SKM-1 treated with dmso at 0.1 percent for 144 hours (cell line): ENCODE data around the gene PTPN12.
"Not testable (repeated sequence)": the region's sequence is repeated elsewhere in the genome, so short reads cannot be mapped to it uniquely, and the experiment has no call there.

Experiments used
- DNase-seq: peaks from one replicate; lab custom pipeline; 2025; ENCODE audit not compliant: unreplicated experiment; lab: John Stamatoyannopoulos, UW

PTPN12 gene

DNA sequence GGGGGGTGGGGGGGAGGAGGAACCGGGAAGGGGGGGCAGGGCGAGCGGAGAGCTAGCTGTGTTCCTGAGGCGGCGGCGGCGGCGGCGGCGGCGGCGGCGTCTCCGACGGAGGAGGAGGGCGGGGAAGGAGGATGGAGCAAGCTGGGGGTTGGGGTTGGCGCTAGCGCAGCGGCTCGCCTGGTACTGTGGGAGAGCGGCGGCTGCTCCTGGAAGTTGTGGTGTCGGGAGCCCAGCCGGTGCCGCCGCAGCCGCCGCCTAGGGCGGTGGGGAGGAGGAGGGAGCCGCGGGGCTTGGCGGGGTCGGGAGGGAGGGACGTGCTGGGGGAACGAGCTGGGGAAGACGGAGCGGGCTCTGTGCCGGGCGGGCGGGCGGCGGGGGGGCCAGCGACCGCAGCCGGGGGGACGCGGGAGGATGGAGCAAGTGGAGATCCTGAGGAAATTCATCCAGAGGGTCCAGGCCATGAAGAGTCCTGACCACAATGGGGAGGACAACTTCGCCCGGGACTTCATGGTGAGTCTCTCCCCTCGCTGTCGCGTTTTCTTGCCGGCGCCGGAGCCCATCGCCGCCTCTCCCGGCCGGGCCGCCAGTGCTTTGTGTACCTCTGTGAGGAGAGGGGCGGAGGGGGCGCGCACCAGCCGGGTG lies at the start of gene PTPN12:
Gene PTPN12, plus strand, starts transcription at position 160 of the 642 bp plus-strand sequence. Its CDS starts 252 bp downstream, at position 412.
- peak; percentile 82 for DNase-seq

DNA sequence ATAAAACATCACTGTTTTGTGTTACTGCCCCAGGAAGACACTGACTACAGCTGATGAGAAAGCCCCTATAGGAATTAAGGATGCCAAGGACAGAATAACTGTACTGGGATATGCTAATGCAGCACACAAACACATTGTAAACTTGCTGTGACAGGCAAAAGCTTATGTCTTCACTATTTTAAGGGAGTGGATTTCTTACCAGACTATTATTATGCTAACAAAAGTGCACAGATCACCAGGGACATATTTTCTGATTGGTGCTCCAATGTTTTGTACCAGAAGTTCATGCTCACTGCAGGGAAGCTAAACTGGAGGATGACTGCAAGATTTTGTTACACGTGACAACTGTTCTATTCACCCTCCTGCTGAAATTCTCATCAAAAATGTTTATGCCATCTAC lies 48.1 kb upstream of the PTPN12 start:
- no peak for DNase-seq

DNA sequence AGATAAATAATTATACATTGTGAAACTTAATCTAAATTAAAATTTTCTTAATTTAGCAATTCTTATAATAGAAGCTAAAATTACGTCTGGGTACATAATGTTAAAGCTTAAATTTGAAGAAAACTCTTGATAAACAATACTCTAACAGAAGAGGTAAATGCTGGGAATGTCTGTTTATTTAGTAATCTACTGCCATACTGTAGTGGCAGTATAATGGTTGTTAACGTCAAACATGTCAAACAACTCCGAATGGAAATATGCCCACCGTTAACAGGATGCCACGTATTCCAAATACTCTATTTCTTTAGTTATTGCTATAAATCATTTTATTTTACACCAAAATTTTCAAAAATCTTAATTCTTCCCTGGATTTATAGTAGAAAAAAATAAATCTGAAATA lies 40.0 kb upstream of the PTPN12 start:
- DNase-seq = no peak

DNA sequence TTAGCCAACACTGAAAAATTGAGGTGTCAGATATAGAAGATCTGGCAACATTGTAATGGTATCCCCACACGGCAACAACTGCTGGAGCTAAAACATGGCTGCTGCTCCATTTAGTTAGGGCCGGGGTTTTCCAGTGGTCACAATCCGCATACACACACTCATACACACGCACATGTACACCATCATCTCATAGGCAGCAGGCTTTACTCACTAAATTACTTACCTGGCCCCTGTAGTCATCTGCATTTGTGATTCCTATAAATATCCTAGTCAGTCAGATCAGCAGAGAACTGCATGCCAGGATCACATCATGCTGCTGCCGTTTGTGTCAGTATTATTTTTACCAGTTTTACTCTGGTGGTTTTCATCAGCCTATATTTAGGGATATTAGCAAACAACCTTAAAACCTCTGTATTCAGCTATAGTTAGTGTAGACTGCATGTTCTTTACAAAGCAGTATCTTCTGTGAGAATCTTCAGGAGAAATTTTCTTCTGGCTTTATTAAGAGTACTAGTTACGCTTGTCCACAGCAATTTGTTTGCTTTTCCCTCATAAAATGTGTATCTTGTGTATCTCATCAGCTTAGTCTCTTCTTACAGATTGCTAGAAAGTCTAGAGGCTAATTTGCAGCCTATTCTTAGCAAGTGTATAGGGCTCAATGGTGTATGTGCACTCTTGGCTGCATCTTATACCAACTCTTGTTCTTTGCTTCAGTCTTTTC lies 38.3 kb upstream of the PTPN12 start:
- DNase-seq = no peak

DNA sequence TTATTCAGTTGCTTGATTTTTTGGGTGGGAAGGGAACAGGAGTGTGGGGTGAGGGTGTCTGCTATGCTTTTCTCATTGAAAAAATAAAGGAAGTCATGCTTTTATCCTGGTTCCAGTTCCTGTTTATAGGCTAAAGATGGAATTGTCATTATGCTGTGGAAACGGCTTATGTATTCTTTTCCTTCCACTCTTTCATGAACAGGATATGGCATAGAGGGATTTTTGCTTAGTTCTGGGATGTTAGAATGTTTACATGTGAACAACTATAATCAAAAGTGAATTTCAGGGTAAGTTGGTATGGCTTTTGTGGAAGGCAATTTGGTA lies 35.9 kb upstream of the PTPN12 start:
- peak; percentile 33 for DNase-seq

DNA sequence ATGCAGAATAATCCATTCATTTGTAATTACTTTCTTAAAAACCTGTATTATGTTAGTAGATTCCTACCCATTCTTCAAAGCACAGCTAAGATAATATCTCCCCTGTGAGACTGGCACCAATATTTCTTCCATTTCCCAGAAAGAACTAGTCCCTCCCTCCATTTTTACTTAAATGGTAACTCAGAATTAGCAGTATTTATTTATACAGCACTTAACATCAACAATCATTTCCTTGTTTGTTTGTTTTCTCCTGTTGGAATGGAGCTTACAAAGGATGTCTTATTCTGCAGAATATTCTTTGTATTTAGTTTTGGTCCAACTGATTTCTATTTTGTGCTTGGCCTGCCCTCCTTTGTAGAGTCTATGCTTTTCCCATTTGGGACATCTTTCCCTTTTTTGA lies 32.1 kb upstream of the PTPN12 start:
- no peak for DNase-seq

GRCh38 chr7:77506899-77507298 lies 30.2 kb upstream of the PTPN12 start:
- no peak for DNase-seq

- not testable (repeated sequence) for DNase-seq
Measured at GRCh38 chr7:77513002-77513670, 24.0 kb upstream of the PTPN12 start.

GRCh38 chr7:77516085-77516484 lies 21.0 kb upstream of the PTPN12 start:
- DNase-seq = no peak

GRCh38 chr7:77520261-77520660 lies 16.8 kb upstream of the PTPN12 start:
- no peak for DNase-seq

GRCh38 chr7:77521537-77521936 lies 15.6 kb upstream of the PTPN12 start:
- not testable (repeated sequence) for DNase-seq

DNA sequence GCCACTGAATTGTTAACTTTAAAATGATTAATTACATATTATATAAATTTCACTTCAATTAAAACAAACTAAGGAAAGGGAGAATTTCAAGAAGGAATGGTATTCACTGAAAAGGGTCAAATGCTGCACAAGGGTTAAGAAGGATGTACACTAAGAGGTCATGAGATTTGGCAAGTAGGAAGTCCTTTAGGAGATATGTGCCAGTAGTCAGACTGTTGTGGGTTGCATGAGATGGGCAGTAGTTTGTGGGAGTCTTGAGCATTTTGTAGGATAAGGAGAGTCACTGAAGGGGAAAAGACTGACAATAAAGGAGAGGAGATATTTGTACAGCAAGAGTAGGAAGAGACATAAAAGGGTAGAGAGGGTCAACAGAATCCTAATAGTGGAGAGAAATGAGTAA lies 12.4 kb upstream of the PTPN12 start:
- no peak for DNase-seq

DNA sequence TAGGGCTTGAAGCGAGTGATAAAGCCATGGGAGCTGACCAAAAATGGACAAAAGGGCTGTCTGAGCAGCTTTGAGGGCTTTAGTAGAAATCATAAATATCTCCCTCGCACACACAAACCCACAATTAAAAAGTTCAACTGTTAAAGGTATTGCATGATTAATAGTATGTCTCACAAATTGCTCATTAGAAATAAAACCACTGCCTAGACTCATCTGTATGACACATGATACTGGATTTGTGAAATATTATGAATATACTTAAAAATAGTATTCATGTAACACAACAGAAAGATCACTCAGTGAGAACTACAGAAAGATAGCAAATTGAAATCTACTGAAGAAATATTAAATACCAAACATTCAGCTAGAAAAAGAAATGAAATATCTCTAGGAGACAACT lies 11.9 kb upstream of the PTPN12 start:
- DNase-seq = no peak

DNA sequence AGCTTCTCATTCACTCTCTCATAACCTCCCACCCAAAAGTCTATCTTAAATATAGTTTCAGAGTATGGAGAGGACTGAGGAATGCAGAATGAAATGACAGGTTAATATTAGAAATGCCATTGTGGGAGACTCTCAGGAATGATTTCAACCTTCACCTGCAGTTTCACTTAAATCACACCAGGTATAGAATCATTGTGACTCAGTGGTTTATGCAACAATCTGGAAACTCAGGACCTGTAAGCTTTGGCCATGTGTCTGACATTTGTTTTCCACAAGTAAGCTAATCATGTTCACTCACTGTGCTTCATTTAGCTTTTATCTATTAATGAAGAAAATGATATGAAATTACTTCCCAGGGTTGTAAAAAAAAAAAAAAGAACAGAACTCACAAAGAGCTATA lies 8.7 kb upstream of the PTPN12 start:
- no peak for DNase-seq

- peak; percentile 26 for DNase-seq
Measured at GRCh38 chr7:77529279-77529678, 7.8 kb upstream of the PTPN12 start.

GRCh38 chr7:77531038-77531437 lies 6.1 kb upstream of the PTPN12 start:
- peak; percentile 58 for DNase-seq

DNA sequence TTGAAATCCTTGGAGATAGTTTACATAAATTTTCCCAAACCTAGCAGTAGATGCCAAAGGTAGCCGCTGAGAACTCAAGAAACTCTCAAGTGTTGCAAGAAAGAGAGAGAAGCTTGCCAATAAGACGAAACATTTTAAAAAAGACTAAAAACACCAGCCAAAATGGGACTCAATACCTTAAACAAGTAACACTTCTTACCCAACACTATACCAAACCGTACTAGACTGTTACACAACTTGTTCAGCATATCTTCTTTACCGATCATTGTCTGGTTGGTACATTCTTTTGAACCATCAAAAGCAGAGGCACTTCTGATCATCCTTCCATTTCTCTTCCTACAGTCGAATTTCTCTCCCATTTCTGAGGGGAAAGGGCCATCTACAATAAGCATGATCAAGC lies 4.8 kb upstream of the PTPN12 start:
- peak; percentile 50 for DNase-seq

DNA sequence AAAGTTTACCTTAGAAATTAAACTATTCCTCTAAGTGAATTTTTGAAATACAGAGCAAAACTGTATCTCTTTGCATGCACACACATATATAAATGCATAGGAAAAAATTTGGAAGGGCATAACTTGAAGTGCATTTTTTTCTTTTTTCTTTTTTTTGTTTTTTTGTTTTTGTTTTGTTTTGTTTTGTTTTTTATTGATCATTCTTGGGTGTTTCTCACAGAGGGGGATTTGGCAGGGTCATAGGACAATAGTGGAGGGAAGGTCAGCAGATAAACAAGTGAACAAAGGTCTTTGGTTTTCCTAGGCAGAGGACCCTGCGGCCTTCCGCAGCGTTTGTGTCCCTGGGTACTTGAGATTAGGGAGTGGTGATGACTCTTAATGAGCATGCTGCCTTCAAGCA lies 4.4 kb upstream of the PTPN12 start:
- not testable (repeated sequence) for DNase-seq

- not testable (repeated sequence) for DNase-seq
Measured at GRCh38 chr7:77534046-77534445, 3.0 kb upstream of the PTPN12 start.

DNA sequence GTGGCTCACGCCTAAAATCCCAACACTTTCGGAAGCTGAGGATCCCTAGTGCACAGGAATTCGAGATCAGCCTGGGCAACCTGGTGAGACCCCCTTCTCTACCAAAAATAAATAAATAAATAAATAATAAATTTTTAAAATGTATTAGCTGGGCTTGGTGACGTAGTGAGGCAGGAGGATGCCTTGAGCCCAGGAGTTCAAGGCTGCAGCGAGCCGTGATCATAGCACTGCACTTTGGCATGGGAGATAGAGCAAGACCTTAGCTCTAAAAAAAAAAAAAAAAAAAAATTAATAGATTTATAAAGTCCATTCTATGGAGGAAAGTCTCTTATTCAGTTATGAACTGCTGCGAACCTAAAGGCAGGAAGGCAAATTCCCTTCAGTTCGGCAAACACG lies 1.1 kb upstream of the PTPN12 start:
- no peak for DNase-seq

- peak; percentile 92 for DNase-seq
Measured at GRCh38 chr7:77536413-77537135, 521 bp upstream of the PTPN12 start.
